CD4-positive, alpha-beta T cell treated with Interleukin-17A for 1 hour (primary cell): ENCODE results near the gene CHST4.
"Not testable (repeated sequence)": the region's sequence is repeated elsewhere in the genome, so short reads cannot be mapped to it uniquely, and the experiment has no call there.

Experiments used
- DNase-seq: peaks from one replicate; pipeline ENCODE4 v3.0.0-alpha.2; 2020

Gene CHST4

DNA sequence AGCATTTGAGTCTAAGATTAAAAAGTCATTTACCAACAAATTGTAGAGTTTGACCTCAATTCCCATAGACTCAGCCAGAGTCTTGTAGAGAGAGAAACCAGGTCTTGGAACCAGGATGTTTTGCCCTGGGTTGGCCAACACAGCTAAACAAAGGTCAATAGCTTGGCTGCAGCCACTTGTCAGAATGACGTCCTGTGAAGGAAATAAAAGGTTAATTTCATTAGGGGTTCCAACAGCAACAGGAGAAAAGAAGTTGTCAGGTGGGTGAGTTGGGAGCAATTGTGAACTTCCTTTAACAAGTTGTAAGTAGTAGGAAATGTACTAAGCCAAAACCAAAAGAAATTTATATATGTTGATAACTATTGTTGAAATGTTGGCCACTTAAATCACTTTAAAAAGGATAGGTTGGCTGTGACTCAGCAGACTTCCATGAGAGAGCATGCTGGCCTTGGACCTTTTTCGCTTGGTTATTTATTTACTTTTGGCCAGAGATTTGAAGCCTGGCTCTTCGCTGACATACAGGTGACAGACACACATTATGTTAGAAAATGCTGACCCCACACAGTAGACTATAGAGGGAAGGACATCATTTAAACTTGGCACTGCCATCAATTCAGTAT is 46.4 kb downstream of the CHST4 start:
- no peak for DNase-seq

DNA sequence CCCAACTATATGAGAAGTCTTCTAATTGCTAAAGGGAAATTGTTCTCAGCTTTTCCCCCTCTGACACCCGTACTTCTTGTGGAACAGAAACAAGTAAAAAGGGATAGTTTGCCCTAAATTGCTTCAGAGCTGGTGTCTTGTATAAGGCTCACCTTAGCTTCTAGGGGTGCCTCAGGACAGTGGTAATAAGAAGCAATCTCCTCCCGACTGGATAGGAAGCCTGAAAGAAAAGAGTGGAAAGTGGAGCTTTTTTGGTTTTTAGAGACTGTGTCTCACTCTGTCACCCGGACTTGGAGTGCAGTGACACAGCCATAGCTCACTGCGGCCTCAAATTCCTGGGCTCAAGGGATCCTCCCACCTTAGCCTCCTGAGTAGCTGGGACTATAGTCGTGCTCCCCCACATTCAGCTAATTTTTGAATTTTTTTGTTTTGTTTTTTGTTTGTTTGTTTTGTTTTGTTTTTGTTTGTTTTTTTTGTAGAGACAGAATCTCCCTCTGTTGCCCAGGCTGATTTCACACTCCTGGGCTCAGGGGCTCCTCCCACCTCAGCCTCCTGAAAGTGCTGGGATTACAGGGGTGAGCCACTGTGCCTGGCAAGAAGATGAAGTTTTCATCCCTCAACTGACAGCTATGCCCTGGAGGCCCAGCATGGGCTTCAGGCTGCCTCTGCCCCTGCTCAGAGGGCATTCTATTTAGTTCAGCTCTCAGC is 47.3 kb downstream of the CHST4 start:
- no peak for DNase-seq

DNA sequence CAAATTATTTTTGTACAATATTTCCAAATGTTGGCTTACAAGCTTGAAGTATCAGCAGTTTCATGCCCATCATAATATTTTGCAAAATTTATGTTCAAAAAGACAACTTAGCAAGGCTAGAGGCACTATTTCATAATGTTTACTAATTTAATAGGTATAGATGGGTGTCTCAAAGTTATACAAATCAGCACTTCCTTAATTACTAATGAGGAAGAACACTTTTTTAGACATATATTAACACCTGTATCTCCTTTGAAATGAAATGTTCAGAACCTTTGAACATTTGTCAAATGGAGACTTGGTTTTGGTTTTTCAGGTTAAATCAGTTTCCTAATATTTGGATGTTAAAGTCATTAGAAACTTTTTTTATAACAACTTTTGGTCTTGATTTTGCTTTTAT is 48.5 kb downstream of the CHST4 start:
- no peak for DNase-seq

DNA sequence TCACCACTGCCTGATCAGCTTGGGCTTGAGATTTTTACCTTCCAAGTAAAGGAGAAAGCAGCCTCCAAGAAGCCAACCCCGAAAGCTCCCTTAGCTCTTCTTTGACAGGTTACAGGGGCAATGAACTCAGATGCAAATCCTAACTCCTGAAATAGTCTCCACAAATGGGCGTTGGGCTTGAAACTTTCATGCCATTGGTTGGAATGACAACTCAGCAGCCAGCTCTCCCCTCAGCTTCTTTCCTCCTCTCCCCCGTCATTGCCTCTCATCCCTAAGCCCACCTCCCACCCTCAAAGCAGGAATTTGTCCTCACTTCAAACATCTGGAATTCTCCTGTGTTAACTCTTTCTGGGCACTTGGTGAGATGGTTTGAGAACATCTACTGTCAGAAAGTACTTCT is 50.7 kb downstream of the CHST4 start, which contains the start of gene TAT:
Gene TAT, minus strand, starts transcription at position 122 of the 400 bp plus-strand sequence. CDS start 677 bp downstream, outside the sequence.
- no peak for DNase-seq

DNA sequence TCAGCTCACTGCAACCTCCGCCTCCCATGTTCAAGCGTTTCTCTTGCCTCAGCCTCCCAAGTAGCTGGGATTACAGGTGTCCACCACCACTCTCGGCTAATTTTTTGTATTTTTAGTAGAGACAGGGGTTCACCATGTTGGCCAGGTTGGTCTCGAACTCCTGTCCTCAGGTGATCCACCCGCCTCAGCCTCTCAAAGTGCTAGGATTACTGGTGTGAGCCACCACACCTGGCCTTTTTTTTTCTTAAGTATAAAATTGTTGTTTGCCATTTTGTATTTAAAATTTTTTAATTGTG is 56.3 kb downstream of the CHST4 start:
- not testable (repeated sequence) for DNase-seq

DNA sequence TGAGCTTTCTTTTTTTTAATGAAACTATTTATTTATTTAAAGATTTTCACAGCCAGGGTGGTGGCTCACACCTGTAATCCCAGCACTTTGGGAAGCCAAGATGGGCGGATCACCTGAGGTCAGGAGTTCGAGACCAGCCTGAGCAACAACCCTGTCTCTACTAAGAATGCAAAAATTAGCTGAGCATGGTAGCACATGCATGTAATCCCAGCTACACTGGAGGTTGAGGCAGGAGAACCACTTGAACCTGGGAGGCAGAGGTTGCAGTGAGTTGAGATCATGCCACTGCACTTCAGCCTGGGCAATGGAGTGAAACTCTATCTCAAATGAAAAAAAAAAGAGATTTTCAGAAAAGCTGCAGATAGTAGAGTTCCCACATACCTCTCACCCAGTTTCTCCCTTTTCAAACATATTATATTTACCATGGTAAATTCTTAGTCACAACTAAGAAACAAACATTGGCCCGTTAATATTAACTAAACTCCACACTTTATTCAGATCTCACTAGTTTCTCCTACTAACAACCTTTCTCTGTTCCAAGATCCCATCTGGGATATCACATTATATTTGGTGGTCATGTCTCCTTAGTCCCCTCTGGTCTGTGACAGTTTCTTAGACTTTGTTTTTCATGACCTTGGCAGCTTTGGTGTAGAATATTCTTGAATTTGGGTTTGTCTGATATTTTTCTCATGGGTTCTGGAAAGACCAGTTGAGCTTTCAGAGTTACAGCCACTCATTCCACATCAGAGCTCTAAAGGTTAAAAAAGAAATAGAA is 58.5 kb downstream of the CHST4 start:
- DNase-seq, result no peak

DNA sequence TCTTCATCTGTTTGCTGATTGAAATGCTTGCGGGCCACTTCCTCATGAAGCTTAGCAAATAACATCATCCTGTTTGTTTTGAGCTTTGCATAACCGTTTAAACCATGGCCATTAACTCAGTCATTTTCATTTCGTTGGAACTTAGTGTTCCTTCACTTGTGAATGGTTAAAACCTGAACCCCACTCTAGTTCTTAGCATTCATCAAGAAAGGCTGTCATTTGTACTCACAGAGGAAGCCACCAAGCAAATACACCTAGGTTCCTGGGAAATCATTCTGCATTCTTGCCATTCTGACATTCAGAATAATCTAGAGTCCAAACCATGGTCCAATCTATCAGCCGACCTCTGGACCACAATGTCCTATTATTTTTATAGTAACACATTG is 59.1 kb downstream of the CHST4 start:
- DNase-seq, result no peak
